ENCODE data around the gene FGF2.

The FGF2 gene

DNA sequence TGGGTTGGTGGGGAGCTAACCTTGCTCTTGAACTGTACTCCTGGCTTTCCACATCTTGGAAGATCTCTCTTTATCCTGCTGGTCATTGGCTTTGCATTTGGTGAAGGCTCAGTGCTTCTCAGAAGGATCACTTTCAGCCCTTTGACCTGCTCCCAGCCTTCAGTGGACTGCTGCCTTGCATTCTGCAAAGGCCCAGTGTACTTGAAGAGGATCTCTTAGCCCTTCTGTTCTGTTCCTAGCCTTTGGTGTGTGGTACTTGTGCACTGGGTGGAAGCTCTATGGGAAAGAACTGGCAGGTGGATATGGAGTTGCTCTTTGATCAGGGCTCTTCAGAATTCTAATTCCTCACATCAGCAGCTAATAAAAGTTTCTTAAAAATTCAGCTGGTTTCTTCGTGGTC is 46.5 kb downstream of the FGF2 start:
- peak; percentile 52 for DNase-seq
- in situ Hi-C loops (cut with HindIII; ENCODE audit: low pct_ligation_motif_present, low pct_unique_long_range_greater_than_20kb, low sequenced_read_pairs) = no loop called here

DNA sequence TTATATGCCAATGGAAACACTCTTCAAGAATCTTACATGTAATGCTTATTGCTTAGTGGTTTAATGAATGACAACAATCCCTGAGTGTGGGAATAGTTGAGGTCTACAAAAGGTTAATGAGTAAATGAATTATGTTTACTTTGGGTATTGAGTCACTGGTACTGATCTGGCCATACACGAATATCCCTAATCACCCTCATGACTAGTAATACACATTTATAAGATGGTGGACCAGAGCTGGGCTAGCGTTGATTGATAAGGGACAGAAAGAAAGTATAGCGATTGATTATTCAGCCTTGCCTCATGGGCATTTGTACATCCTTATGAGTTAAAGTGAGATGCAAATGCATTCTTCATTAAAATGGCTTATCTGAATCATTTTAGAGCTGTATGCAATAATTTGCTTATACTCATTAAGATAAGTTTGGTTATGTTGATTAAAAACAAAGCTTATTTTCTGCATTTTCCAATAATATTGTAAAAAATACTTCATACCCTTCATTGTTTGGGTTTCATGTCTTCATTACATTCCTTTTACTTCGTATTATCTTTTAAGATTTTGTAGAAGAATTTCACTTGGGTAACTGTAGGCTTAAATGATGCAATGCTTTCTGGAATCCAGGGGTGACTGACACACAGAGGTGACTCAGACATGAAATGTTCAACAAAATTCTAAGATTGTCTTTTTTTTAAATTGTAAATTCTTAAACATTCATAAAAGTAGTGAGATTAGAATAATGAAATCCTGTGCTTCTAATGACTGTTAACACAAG is 47.4 kb downstream of the FGF2 start:
- DNase-seq = peak; percentile 95

DNA sequence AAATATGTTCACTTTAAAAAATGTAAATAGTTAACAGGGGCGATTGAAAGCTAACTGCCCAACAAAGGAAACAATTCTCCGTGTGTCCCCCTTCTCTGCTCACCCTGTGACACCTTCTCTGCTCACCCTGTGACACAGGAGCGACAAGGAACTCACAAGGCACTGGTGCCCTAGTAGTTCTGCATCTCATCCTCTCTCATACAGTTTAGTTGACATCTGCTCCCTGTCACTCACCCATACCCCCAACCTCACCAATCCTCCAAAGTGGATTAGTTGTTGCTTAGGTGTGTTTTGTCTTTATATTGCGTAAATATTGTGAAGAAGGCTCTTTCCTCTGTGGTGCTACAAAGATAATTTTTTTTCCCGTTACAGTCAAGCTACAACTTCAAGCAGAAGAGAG is 49.3 kb downstream of the FGF2 start:
- in situ Hi-C loops (cut with HindIII; ENCODE audit: low pct_ligation_motif_present, low pct_unique_long_range_greater_than_20kb, low sequenced_read_pairs) = no loop called here
- no peak for DNase-seq

More for the DNA sequence above, 47.4 kb downstream of the FGF2 start:
- in situ Hi-C loops (cut with HindIII; ENCODE audit: low pct_ligation_motif_present, low pct_unique_long_range_greater_than_20kb, low sequenced_read_pairs) = no loop called here

DNA sequence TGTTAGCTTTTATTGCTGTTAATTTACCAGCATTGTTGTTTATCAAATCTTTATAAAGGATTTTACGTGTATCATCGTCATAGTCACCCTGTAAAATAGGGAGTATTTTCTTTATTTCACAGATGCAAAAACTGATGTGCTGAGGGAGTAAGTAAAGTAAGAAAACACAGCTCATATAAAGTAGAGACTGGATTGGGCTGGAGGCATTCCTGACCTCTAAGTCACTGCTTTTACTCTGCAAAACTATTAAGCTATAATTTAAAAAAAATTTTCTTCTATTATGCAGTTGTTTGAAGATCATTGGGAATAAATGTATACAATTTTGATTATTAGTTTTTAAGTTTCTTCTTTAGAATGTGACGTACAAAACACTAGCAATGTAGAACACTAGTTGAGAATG is 49.8 kb downstream of the FGF2 start:
- in situ Hi-C loops (cut with HindIII; ENCODE audit: low pct_ligation_motif_present, low pct_unique_long_range_greater_than_20kb, low sequenced_read_pairs) = no loop called here
- no peak for DNase-seq

DNA sequence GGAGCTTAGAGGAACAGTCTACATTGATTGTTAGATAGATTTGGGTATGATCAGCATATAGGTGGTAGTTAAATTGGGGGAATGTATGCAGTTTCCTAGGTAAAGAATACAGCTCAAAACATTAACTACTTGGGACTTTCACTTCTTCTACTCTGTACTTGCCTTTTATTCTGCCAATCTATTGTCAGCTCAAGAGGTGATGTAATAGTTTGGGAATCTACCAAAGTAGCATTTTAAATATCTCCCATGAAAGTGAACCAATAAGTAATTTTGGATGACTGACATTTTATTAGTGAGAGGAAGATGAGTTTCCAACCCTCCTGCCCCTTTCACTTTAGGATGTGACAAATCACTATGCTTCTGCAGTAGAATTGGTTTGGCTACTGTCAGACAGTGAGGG is 52.4 kb downstream of the FGF2 start:
- DNase-seq = no peak

DNA sequence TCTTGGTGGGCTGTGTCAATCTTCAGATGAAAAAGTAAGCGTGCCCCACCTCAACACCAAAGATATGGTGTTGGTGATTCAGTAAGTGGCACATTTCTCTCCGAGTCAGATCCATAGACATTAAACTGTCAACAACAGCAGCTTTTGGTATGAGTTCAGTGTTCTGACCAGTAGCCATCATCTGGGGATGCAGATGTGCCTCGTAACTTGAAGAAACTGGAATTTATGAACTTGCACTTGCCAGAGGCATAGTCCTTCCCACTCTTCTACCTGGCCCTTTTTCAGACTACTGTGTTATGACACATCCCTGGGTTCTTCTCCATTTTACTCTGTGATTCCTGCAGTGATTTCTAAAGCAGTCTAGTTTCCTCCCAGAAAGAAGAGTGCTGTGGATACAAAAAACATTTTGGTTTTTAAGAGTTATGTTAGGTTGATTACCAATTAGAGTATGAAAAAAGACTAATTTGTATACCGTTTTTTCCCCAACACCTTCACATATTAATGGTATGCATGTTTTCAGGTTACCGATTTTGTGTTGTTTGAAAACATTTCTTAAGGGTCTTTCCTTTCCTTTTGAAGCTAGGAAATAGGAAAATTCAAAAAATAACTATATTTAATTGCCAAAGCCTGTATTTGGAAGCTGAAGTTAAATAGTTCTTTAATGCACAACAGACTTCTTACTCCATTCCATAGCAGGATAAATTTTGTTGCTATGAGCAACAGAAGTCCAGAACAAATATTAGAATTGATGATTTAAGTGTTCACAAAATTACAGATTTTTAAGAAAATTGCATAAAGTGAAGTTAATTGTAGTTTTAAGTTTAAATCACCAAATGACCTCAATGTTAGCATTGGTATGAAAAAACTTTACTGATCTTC is 56.5 kb downstream of the FGF2 start:
- no peak for DNase-seq
- in situ Hi-C loops (cut with HindIII; ENCODE audit: low pct_ligation_motif_present, low pct_unique_long_range_greater_than_20kb, low sequenced_read_pairs) = no loop called here

More for the DNA sequence above, 52.4 kb downstream of the FGF2 start:
- in situ Hi-C loops (cut with HindIII; ENCODE audit: low pct_ligation_motif_present, low pct_unique_long_range_greater_than_20kb, low sequenced_read_pairs) = no loop called here

DNA sequence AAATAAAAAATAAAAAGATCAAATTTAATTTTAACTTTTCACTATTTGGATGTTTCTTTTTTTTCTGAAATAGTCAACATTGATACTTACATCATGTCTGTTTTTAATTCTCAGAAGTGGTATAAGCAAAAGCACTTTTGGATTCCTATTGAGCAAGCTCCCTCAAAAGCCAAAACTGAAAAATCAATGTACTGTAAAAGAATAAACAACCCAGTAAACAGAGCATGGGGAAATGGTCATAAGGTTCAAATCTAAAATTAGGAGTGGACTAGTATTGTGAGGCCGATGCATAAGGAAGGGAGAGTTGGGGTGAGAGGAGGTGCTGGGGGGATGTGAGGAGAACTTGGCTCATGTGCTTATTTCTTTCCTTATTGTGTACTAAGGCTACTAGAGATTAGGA is 57.9 kb downstream of the FGF2 start:
- no peak for DNase-seq
- in situ Hi-C loops (cut with HindIII; ENCODE audit: low pct_ligation_motif_present, low pct_unique_long_range_greater_than_20kb, low sequenced_read_pairs) = no loop called here

DNA sequence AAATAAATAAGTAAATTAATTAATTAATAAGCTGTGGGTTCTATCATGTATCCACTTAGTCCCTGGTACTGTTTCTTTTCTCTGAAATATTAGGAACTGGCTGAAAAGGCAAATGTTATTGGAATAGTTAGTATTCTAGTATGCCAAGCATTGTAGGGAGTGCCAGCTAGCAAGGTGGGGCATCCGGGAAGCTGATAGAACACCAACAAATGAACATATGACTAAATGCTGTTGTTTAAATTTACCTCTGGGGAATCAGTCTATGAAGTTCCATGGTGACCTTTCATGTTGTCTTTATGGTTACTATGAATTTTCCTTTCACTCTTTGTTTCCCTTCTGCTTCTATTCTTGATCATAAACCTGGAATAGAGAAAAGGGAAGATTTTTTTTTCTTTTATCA is 63.1 kb downstream of the FGF2 start:
- in situ Hi-C loops (cut with HindIII; ENCODE audit: low pct_ligation_motif_present, low pct_unique_long_range_greater_than_20kb, low sequenced_read_pairs) = no loop called here
- no peak for DNase-seq

DNA sequence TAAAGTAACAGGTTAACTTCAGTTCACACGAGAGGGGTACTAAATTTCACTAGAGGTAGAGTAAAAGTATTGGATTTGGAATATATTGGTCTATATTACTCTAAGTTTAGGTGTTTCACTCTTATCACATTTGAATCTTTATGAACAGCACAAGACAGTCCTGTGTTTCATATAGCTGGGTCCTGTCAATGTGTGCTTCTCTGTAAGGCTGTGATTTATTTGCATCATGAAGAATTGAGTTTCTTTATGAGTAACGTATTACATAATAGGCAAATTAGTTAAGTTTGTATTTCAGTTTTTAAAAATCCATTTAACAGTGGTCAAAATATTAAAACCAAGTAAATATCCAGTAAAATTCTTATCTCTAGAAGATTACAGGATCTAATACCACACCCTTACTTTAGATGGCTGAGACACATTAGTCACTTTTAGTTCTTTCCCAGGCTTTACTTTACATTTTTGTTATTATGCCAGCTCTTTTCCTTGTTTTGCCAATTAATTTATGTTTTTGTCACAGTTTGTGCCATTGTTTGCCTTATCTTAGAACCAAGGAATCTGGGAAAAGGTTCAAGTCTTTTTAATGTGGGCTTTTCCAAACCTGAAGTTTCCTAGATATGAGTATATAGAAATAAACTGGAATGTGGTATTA is 63.6 kb downstream of the FGF2 start:
- DNase-seq = no peak
- in situ Hi-C loops (cut with HindIII; ENCODE audit: low pct_ligation_motif_present, low pct_unique_long_range_greater_than_20kb, low sequenced_read_pairs) = no loop called here

DNA sequence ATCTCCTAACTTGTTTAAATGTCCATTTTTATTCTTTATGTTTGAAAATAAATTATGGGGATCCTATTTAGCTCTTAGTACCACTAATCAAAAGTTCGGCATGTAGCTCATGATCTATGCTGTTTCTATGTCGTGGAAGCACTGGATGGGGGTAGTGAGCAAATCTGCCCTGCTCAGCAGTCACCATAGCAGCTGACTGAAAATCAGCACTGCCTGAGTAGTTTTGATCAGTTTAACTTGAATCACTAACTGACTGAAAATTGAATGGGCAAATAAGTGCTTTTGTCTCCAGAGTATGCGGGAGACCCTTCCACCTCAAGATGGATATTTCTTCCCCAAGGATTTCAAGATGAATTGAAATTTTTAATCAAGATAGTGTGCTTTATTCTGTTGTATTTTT is 68.2 kb downstream of the FGF2 start:
- in situ Hi-C loops (cut with HindIII; ENCODE audit: low pct_ligation_motif_present, low pct_unique_long_range_greater_than_20kb, low sequenced_read_pairs) = no loop called here
- peak; percentile 61 for DNase-seq

DNA sequence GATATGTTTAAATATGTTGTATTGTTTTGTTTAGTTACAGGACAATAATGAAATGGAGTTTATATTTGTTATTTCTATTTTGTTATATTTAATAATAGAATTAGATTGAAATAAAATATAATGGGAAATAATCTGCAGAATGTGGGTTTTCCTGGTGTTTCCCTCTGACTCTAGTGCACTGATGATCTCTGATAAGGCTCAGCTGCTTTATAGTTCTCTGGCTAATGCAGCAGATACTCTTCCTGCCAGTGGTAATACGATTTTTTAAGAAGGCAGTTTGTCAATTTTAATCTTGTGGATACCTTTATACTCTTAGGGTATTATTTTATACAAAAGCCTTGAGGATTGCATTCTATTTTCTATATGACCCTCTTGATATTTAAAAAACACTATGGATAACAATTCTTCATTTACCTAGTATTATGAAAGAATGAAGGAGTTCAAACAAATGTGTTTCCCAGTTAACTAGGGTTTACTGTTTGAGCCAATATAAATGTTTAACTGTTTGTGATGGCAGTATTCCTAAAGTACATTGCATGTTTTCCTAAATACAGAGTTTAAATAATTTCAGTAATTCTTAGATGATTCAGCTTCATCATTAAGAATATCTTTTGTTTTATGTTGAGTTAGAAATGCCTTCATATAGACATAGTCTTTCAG is 68.8 kb downstream of the FGF2 start:
- in situ Hi-C loops (cut with HindIII; ENCODE audit: low pct_ligation_motif_present, low pct_unique_long_range_greater_than_20kb, low sequenced_read_pairs) = no loop called here
- no peak for DNase-seq

DNA sequence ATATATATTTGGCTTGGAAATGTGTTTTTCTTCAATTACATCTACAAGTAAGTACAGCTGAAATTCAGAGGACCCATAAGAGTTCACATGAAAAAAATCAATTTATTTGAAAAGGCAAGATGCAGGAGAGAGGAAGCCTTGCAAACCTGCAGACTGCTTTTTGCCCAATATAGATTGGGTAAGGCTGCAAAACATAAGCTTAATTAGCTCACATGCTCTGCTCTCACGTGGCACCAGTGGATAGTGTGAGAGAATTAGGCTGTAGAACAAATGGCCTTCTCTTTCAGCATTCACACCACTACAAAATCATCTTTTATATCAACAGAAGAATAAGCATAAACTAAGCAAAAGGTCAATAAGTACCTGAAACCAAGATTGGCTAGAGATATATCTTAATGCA is 69.6 kb downstream of the FGF2 start:
- no peak for DNase-seq
- in situ Hi-C loops (cut with HindIII; ENCODE audit: low pct_ligation_motif_present, low pct_unique_long_range_greater_than_20kb, low sequenced_read_pairs) = no loop called here

DNA sequence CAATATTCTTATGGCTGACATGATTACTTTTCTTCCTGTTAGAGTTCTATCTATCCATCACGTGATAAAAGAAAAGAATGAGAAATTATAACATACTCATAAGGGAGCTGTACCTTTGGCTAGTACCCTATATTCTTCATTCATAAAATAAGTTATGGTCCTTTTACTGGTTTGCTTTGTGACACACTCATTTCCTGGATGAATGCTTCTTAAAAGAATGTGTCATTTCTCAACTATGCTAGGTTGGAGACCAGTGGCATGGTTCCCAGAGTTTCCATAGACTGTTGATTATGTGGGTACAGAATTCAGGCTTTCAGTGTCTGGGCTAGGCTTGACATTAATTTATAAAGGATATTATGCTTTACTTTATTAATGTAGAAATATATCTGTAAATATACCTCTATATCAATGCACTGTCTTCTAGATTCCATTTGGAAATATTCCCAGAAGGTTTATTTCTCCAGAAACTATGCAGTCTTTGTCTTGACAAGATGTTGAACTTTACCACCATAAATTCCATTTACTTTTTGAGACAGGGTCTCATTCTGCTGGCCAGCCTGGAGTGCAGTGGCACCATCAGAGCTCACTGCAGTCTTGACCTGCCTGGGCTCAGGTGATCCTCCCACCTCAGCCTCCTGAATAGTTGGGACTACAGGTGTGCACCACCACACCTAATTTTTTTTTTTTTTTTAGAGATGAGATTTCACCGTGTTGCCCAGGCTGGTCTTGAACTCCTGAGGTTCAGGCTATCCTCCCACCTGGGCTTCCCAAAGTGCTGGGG is 71.9 kb downstream of the FGF2 start:
- in situ Hi-C loops (cut with HindIII; ENCODE audit: low pct_ligation_motif_present, low pct_unique_long_range_greater_than_20kb, low sequenced_read_pairs) = no loop called here

DNA sequence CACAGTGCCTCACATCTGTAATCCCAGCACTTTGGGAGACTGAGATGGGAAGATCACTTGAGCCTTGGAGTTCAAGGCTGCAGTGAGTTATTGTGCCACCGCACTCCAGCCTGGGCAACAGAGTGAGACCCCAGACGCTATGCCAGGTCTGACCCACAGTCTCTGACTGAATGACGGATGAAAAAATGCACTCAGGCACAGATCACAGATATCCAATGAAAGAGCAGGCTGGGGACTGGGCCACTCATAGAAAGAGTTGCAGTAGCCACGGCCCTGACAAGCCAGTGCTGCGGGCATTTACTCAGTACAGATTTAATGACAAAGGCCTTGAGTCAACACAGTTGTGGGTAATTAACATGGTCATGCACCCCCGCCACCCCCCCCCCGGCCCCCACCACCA is 73.1 kb downstream of the FGF2 start:
- DNase-seq = no peak
- in situ Hi-C loops (cut with HindIII; ENCODE audit: low pct_ligation_motif_present, low pct_unique_long_range_greater_than_20kb, low sequenced_read_pairs) = loop anchor here (25.0 kb wide), 2 partner anchors 162 to 287 kb away; partner anchors contain the start of genes BBS12 and IL21

More for the DNA sequence above, 71.9 kb downstream of the FGF2 start:
- peak; percentile 91 for DNase-seq

DNA sequence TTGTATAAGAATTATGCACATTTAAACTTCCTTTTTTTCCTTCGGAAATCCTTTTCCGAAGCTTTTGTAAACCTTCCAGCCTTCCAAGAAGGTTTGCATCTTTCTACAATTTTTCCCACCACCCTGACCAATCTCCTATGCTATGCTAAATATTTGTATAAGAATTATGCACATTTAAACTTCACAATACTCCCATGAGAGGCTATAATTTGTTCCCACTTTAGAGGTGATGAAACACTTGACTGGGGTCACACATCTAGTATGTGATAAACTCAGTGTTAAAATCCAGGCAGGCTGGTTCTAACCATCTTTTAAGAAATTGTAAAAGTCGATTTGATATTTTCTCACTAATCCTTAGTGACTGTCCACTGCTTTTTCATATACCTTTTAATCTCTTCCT is 73.7 kb downstream of the FGF2 start:
- no peak for DNase-seq
- in situ Hi-C loops (cut with HindIII; ENCODE audit: low pct_ligation_motif_present, low pct_unique_long_range_greater_than_20kb, low sequenced_read_pairs) = loop anchor here (25.0 kb wide), 2 partner anchors 163 to 288 kb away; partner anchors contain the start of genes BBS12 and IL21

DNA sequence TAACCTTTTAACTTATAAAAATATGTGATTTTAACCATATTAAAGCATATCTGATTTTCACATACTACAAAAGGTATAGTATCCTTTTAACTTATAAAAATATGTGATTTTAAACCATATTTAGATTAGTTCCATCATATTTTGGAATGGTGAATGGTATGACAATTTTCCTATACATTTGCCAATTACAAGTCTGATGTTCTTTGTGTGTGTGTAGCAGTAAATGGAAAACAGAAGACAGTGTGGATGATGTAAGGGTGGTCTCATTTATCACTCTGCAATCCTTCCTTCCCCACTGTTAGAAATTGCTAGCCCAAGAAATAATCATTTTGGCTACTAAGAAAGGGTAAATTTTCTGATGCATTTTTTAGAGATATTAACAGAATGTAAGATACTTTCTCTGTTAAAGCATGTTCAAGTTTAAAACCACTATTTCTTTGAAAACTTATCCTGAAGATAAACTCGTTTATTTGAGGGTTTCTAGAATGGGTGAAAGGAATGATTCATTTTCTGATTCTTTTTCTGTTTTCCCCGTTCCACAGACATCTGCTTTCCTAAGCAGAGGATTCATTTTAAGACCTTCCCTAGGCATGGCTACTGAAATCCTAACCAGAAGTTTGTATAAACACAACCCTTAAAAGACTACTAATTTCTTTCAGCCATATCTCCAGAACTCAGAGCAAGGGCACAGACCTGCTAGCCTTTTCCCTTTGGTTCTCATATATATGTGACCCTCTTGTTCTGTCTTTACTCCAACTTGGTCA is 74.8 kb downstream of the FGF2 start:
- in situ Hi-C loops (cut with HindIII; ENCODE audit: low pct_ligation_motif_present, low pct_unique_long_range_greater_than_20kb, low sequenced_read_pairs) = loop anchor here (25.0 kb wide), 2 partner anchors 164 to 289 kb away; partner anchors contain the start of genes BBS12 and IL21
- DNase-seq = no peak

DNA sequence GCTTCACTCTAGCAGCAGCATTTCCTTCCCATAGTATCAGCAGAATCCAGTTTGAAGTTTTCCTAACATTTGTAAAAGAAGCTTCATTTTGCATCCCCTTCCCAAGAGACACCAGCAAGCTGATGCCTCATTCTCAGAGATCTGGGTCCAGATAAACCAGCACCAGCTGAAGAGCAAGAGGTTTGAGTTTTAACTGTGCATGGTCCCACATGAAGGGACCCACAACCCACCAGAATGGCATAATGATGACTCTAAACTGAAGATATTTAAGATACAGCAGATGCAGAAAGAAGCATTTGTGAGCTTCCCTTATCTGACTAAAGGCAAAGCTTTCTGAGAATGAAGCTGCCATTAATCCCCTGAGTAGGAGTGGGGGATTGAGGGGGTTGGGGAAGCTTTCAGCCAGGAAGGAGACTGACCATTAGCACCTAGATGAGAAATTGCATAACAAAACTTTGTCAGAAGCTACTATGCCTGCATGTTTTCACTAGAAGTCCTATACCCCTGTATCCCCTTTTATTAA is 77.2 kb downstream of the FGF2 start:
- DNase-seq = no peak
- in situ Hi-C loops (cut with HindIII; ENCODE audit: low pct_ligation_motif_present, low pct_unique_long_range_greater_than_20kb, low sequenced_read_pairs) = loop anchor here (25.0 kb wide), 2 partner anchors 167 to 292 kb away; partner anchors contain the start of genes BBS12 and IL21

All from ACHN (cell line).